ENCODE measurements around the gene TESPA1. TPM values are rescaled to one million over a fixed set of nuclear protein-coding genes. Genes with fewer than 3 reads are reported as not detected.

The TESPA1 gene
- polyA plus RNA-seq, 1 of the 3 experiments (the other 2 are of a cell fraction) = not detected

DNA sequence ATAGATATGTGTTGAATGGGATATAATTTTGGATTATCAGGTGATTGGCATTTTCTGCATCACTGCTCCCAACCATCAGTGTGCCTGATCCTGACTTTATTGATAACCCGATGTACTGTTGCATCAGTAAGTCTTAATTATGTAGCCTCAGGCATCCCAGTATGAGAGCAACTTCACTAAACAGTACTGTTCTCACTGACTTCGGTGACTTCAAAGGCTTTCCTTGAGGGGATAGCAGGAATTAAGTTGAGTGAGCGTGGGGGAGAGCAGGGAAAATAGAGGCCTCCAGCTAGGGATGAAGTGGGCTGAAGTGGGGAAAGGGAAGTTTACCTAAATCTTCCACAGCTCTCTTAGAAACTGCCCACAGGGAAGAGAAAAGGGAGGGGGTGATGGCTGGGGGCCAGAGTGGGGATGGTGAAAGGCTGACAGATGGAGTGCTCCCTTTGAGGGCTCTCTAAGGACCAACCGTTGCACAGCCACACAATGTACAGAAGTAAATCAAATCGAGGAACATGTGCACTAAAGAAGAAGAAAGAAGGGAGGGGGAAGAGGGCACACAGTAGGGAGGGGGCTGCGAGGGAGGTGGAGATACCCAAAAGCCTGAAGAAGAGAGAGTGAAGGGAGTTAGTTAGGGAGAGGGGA is 24.5 kb upstream of the TESPA1 start:
- POLR2A ChIA-PET = no interaction called here
- no peaks in the 10 kb centered on the region for H3F3A ChIP-seq (replicated peaks; ENCODE audit: insufficient read depth)
- H3K4me3 ChIP-seq (ENCODE audit: low read depth in 2 of 2, low read length in 1 of 2) = no peak overlapping the region
- no peaks in the 10 kb centered on the region for H3K9me2 ChIP-seq
- H2AFZ ChIP-seq (ENCODE audit: low read depth) = no peak overlapping the region
- DNase-seq = no peak
- H3K79me2 ChIP-seq (ENCODE audit: insufficient read depth) = no peaks in the 10 kb centered on the region
- H3K27me3 ChIP-seq (ENCODE audit: insufficient read depth) = no peaks in the 10 kb centered on the region; the same call in 1 of the 2 replicates
- H3K9me3 ChIP-seq = no peaks in the 10 kb centered on the region
- under 1% methylated on average over 6 of the region's 6 CpGs for WGBS (ENCODE audit: low lambda C conversion rate)
- H3K9ac ChIP-seq = no peak overlapping the region
- CTCF ChIA-PET = interaction anchor here (0.9 to 1.6 kb wide), 2 partner anchors 16 to 59 kb away, joined by 4 to 6 read pairs; no protein-coding TSS in a partner anchor
- H3K36me3 ChIP-seq (replicated peaks in 1 of 2; ENCODE audit: control insufficient read depth in 1 of 2, insufficient read depth in 2 of 2, low read length in 1 of 2) = no peaks in the 10 kb centered on the region
- no peak overlapping the region for H3K4me2 ChIP-seq
- no peaks in the 10 kb centered on the region for H4K20me1 ChIP-seq (ENCODE audit: insufficient read depth)
- no peak overlapping the region for H3K27ac ChIP-seq (ENCODE audit: low read depth in 2 of 2, low read length in 1 of 2)
- no peaks in the 10 kb centered on the region for H3K4me1 ChIP-seq (ENCODE audit: control insufficient read depth in 1 of 2, insufficient read depth in 2 of 2, low read depth in 1 of 2, low read length in 1 of 2)
- TF ChIP-seq RXRA (IDR thresholded peaks at IDR 0.05; ENCODE audit: borderline replicate concordance, low read depth) = no peak
- TF ChIP-seq EP300 (IDR thresholded peaks at IDR 0.05; ENCODE audit: borderline replicate concordance in 1 of 2, low read depth in 1 of 2, low read length in 1 of 2) = no peak
- no peak for TF ChIP-seq REST (IDR thresholded peaks at IDR 0.05; ENCODE audit: low read depth, low read length)
- TF ChIP-seq, protein P1, sequence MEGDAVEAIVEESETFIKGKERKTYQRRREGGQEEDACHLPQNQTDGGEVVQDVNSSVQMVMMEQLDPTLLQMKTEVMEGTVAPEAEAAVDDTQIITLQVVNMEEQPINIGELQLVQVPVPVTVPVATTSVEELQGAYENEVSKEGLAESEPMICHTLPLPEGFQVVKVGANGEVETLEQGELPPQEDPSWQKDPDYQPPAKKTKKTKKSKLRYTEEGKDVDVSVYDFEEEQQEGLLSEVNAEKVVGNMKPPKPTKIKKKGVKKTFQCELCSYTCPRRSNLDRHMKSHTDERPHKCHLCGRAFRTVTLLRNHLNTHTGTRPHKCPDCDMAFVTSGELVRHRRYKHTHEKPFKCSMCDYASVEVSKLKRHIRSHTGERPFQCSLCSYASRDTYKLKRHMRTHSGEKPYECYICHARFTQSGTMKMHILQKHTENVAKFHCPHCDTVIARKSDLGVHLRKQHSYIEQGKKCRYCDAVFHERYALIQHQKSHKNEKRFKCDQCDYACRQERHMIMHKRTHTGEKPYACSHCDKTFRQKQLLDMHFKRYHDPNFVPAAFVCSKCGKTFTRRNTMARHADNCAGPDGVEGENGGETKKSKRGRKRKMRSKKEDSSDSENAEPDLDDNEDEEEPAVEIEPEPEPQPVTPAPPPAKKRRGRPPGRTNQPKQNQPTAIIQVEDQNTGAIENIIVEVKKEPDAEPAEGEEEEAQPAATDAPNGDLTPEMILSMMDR (IDR thresholded peaks at IDR 0.05) = no peak
- no peak for TF ChIP-seq POLR2AphosphoS5 (IDR thresholded peaks at IDR 0.05; ENCODE audit: low read depth, low read length)
- TF ChIP-seq IRF3 (IDR thresholded peaks at IDR 0.05; ENCODE audit: low read depth, low read length) = no peak
- no peak for TF ChIP-seq FOXM1 (IDR thresholded peaks at IDR 0.05; ENCODE audit: low read depth)
- TF ChIP-seq CHD2 (IDR thresholded peaks at IDR 0.05; ENCODE audit: low read length, partially characterized antibody) = no peak

- no peak overlapping the region for H2AFZ ChIP-seq (ENCODE audit: low read depth)
- H3K4me3 ChIP-seq (ENCODE audit: low read depth in 2 of 2, low read length in 1 of 2) = no peak overlapping the region
- H3K27me3 ChIP-seq (ENCODE audit: insufficient read depth) = peaks cover 27% of the 10 kb centered on the region; the same call in 1 of the 2 replicates
- no peaks in the 10 kb centered on the region for H3K36me3 ChIP-seq (replicated peaks in 1 of 2; ENCODE audit: control insufficient read depth in 1 of 2, insufficient read depth in 2 of 2, low read length in 1 of 2)
- no peaks in the 10 kb centered on the region for H3K9me2 ChIP-seq
- ChIA-PET CTCF (interaction anchor here (0.7 to 2.3 kb wide), 2 partner anchors 9 to 14 kb away, joined by 3 to 9 read pairs; no protein-coding TSS in a partner anchor), POLR2A (no interaction called here)
- no peak overlapping the region for H3K4me2 ChIP-seq
- no peaks in the 10 kb centered on the region for H4K20me1 ChIP-seq (ENCODE audit: insufficient read depth)
- WGBS (ENCODE audit: low lambda C conversion rate) = 0% methylated on average over 2 of the region's 2 CpGs
- no peak overlapping the region for H3K9ac ChIP-seq
- DNase-seq = no peak
- H3K27ac ChIP-seq (ENCODE audit: low read depth in 2 of 2, low read length in 1 of 2) = no peak overlapping the region
- H3K79me2 ChIP-seq (ENCODE audit: insufficient read depth) = no peaks in the 10 kb centered on the region
- no peaks in the 10 kb centered on the region for H3K4me1 ChIP-seq (ENCODE audit: control insufficient read depth in 1 of 2, insufficient read depth in 2 of 2, low read depth in 1 of 2, low read length in 1 of 2)
- H3F3A ChIP-seq (replicated peaks; ENCODE audit: insufficient read depth) = no peaks in the 10 kb centered on the region
- no peaks in the 10 kb centered on the region for H3K9me3 ChIP-seq
- TF ChIP-seq REST (IDR thresholded peaks at IDR 0.05; ENCODE audit: low read depth, low read length) (no peak), TEAD4 (IDR thresholded peaks at IDR 0.05; ENCODE audit: borderline replicate concordance, insufficient read depth) (no peak), IRF3 (IDR thresholded peaks at IDR 0.05; ENCODE audit: low read depth, low read length) (no peak)
- TF ChIP-seq, protein P1 (IDR thresholded peaks at IDR 0.05) = no peak
Observed at GRCh38 chr12:55002355-55002754, 17.8 kb upstream of the TESPA1 start.
